ENCODE results near the gene RPS14.
"Not testable (repeated sequence)": the region's sequence is repeated elsewhere in the genome, so short reads cannot be mapped to it uniquely, and the experiment has no call there.

RPS14 gene

GRCh38 chr5:150443242-150444075, 6.1 kb downstream of the RPS14 start:
- DNase-seq = no peak

- no peak for DNase-seq
These were observed 6.8 kb downstream of the RPS14 start for GRCh38 chr5:150442699-150443080.

- DNase-seq = no peak
These were observed 7.5 kb downstream of the RPS14 start for GRCh38 chr5:150441813-150442698.

- no peak for DNase-seq
These were observed 8.4 kb downstream of the RPS14 start for GRCh38 chr5:150440948-150441812.

GRCh38 chr5:150438873-150439546, 10.5 kb downstream of the RPS14 start:
- DNase-seq = no peak

GRCh38 chr5:150436141-150436680, 13.3 kb downstream of the RPS14 start:
- peak; percentile 92 to 94 for DNase-seq

- no peak for DNase-seq
These were observed 15.1 kb downstream of the RPS14 start for GRCh38 chr5:150434464-150434863.

GRCh38 chr5:150431574-150431973, 18.0 kb downstream of the RPS14 start:
- DNase-seq = no peak

- DNase-seq = no peak
These were observed 18.5 kb downstream of the RPS14 start for GRCh38 chr5:150431048-150431447.

GRCh38 chr5:150429410-150429873, 20.1 kb downstream of the RPS14 start:
- DNase-seq = no peak

GRCh38 chr5:150428978-150429377, 20.6 kb downstream of the RPS14 start:
- DNase-seq = no peak

GRCh38 chr5:150428106-150428876, 21.2 kb downstream of the RPS14 start:
- DNase-seq = no peak

- not testable (repeated sequence) for DNase-seq
These were observed 23.4 kb downstream of the RPS14 start for GRCh38 chr5:150426165-150426564.

- DNase-seq = no peak
These were observed 26.8 kb downstream of the RPS14 start for GRCh38 chr5:150422758-150423157.

GRCh38 chr5:150422075-150422474, 27.5 kb downstream of the RPS14 start:
- no peak for DNase-seq

GRCh38 chr5:150419630-150420270, 29.8 kb downstream of the RPS14 start:
- no peak for DNase-seq

- not testable (repeated sequence) for DNase-seq
These were observed 35.4 kb downstream of the RPS14 start for GRCh38 chr5:150413902-150414790.

- DNase-seq = no peak
These were observed 36.2 kb downstream of the RPS14 start for GRCh38 chr5:150413176-150413901.
